ENCODE data around the gene AKAP13. TPM values are rescaled to one million over a fixed set of nuclear protein-coding genes. Genes with fewer than 3 reads are reported as not detected.

The AKAP13 gene
- polyA plus RNA-seq, 1 experiment = 13.6 TPM

GRCh38 chr15:85367741-85368140 lies 12.7 kb upstream of the AKAP13 start:
- H3K36me3 ChIP-seq (ENCODE audit: control insufficient read depth, insufficient read depth, low read length) = no peaks in the 10 kb centered on the region
- TF ChIP-seq, protein P1, sequence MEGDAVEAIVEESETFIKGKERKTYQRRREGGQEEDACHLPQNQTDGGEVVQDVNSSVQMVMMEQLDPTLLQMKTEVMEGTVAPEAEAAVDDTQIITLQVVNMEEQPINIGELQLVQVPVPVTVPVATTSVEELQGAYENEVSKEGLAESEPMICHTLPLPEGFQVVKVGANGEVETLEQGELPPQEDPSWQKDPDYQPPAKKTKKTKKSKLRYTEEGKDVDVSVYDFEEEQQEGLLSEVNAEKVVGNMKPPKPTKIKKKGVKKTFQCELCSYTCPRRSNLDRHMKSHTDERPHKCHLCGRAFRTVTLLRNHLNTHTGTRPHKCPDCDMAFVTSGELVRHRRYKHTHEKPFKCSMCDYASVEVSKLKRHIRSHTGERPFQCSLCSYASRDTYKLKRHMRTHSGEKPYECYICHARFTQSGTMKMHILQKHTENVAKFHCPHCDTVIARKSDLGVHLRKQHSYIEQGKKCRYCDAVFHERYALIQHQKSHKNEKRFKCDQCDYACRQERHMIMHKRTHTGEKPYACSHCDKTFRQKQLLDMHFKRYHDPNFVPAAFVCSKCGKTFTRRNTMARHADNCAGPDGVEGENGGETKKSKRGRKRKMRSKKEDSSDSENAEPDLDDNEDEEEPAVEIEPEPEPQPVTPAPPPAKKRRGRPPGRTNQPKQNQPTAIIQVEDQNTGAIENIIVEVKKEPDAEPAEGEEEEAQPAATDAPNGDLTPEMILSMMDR (IDR thresholded peaks at IDR 0.05; ENCODE audit: insufficient read depth, low read depth, low read length) = no peak
- POLR2A ChIA-PET = no interaction called here
- H3K27me3 ChIP-seq (ENCODE audit: control insufficient read depth, insufficient read depth, low read length) = no peaks in the 10 kb centered on the region
- CTCF ChIA-PET = no interaction called here
- H3K4me3 ChIP-seq (ENCODE audit: low read depth, low read length) = no peak overlapping the region
- DNase-seq (ENCODE audit: low read depth) = no peak

GRCh38 chr15:85374831-85375230 lies 5.6 kb upstream of the AKAP13 start:
- TF ChIP-seq, protein P1 (IDR thresholded peaks at IDR 0.05; ENCODE audit: insufficient read depth, low read depth, low read length) = no peak
- ChIA-PET POLR2A (no interaction called here), CTCF (interaction anchor here (0.6 kb wide), 1 partner anchor 29 kb away, joined by 3 read pairs; no protein-coding TSS in a partner anchor)
- no peak for DNase-seq (ENCODE audit: low read depth)
- Histone ChIP-seq H3K36me3 (ENCODE audit: control insufficient read depth, insufficient read depth, low read length) (no peaks in the 10 kb centered on the region), H3K27me3 (ENCODE audit: control insufficient read depth, insufficient read depth, low read length) (no peaks in the 10 kb centered on the region), H3K4me3 (ENCODE audit: low read depth, low read length) (no peak overlapping the region)

GRCh38 chr15:85377269-85377668 lies 3.1 kb upstream of the AKAP13 start:
- no peak for DNase-seq (ENCODE audit: low read depth)
- ChIA-PET CTCF (interaction anchor here (0.6 kb wide), 1 partner anchor 335 kb away, joined by 3 read pairs; no protein-coding TSS in a partner anchor), POLR2A (no interaction called here)
- TF ChIP-seq, protein P1 (IDR thresholded peaks at IDR 0.05; ENCODE audit: insufficient read depth, low read depth, low read length) = no peak
- Histone ChIP-seq H3K36me3 (ENCODE audit: control insufficient read depth, insufficient read depth, low read length) (no peaks in the 10 kb centered on the region), H3K4me3 (ENCODE audit: low read depth, low read length) (no peak overlapping the region), H3K27me3 (ENCODE audit: control insufficient read depth, insufficient read depth, low read length) (no peaks in the 10 kb centered on the region)

DNA sequence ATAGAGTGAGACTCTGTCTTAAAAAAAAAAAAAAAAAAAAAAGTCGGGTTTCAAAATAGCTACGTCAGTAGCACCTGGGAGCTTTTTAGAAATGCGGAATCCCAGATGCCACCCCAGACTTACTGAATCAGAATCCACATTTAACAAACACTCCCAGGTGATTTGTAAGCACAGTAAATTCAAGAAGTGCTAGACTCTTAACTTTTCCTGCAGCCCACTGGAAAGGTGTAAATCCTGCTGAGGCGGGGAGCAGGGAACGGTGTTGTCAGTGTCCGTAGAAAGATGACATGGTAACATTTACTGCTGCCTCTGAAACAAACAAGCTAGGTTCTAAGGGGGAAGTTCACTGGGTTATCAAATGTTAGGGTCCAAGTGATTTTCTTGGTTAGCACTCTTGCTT lies 2.4 kb upstream of the AKAP13 start:
- POLR2A ChIA-PET = no interaction called here

GRCh38 chr15:85379403-85380131 lies 836 bp upstream of the AKAP13 start:
- Histone ChIP-seq H3K27me3 (ENCODE audit: control insufficient read depth, insufficient read depth, low read length) (no peaks in the 10 kb centered on the region), H3K36me3 (ENCODE audit: control insufficient read depth, insufficient read depth, low read length) (no peaks in the 10 kb centered on the region), H3K4me3 (ENCODE audit: low read depth, low read length) (peak overlapping the region; percentile 79)
- CTCF ChIA-PET = interaction anchor here (0.6 to 1.4 kb wide), 7 partner anchors 13 to 83 kb away, joined by 3 to 4 read pairs (median 3); no protein-coding TSS in a partner anchor
- POLR2A ChIA-PET = interaction anchor here (0.6 to 0.9 kb wide), 2 partner anchors 18 to 29 kb away, joined by 4 to 8 read pairs; no protein-coding TSS in a partner anchor
- TF ChIP-seq, protein P1 (IDR thresholded peaks at IDR 0.05; ENCODE audit: insufficient read depth, low read depth, low read length) = no peak
- no peak for DNase-seq (ENCODE audit: low read depth)

More for the DNA sequence above, 2.4 kb upstream of the AKAP13 start:
- no peak for DNase-seq (ENCODE audit: low read depth)
- Histone ChIP-seq H3K36me3 (ENCODE audit: control insufficient read depth, insufficient read depth, low read length) (no peaks in the 10 kb centered on the region), H3K27me3 (ENCODE audit: control insufficient read depth, insufficient read depth, low read length) (no peaks in the 10 kb centered on the region), H3K4me3 (ENCODE audit: low read depth, low read length) (no peak overlapping the region)
- TF ChIP-seq, protein P1 (IDR thresholded peaks at IDR 0.05; ENCODE audit: insufficient read depth, low read depth, low read length) = no peak
- CTCF ChIA-PET = interaction anchor here (0.6 to 1.0 kb wide), 2 partner anchors 15 to 39 kb away, joined by 3 read pairs; no protein-coding TSS in a partner anchor

Measured in BJ (cell line).